AG08395 (cell line): ENCODE results near the gene NPEPPS.

Experiments
- DNase-seq: peaks from one replicate; pipeline ENCODE4 v3.0.0; 2012; ENCODE audit warnings: mixed read lengths, low spot score

The NPEPPS gene

DNA sequence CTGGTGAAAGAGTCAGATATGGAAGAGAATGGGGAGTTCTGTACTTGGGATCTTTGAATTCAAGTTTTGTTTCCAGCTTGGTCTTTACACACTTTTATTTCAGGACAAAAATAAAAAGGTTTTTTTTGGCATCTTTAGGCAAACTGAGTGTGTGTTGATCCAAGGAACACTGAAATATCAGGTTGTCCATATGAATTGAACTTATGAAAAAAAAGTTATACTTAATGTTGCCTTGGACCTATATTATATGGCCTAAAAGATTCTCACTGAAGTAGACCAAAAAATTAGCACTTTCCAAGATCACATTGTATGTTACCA lies 133.7 kb downstream of the NPEPPS start:
- DNase-seq = no peak

DNA sequence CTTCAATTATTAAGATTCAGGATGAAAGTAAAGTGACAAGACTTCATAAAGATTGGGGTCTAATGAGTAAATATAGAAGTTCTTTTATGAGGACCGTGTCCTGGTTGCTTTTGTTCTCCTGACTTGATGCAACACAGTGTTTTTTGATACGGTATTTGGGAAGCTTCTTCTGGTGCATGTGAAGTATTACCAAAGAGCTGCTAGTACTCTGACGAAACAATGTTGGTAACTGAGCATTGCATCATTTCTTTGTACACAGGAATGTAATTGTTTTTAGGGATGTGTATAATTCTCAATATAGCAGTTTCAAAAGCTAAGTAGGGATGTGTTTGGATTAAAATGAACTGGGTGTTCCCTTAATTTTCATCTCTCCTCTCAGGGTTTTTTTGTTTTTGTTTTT lies 134.7 kb downstream of the NPEPPS start:
- peak; percentile 22 for DNase-seq

DNA sequence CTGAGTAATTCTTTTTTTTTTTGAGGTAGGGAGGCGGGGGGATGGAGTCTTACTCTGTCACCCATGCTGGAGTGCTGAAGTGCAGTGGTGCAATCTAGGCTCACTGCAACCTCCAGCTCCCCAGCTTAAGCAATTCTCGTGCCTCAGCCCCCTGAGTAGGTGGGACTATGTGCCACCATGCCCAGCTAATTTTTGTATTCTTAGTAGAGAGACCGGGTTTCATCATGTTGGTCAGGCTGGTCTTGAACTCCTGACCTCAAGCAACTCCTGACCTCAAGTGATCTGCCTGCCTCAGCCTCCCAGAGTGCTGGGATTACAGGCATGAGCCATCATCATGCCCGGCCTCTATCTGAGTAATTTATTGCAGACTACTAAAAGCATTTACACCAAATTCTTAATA lies 138.2 kb downstream of the NPEPPS start:
- no peak for DNase-seq

DNA sequence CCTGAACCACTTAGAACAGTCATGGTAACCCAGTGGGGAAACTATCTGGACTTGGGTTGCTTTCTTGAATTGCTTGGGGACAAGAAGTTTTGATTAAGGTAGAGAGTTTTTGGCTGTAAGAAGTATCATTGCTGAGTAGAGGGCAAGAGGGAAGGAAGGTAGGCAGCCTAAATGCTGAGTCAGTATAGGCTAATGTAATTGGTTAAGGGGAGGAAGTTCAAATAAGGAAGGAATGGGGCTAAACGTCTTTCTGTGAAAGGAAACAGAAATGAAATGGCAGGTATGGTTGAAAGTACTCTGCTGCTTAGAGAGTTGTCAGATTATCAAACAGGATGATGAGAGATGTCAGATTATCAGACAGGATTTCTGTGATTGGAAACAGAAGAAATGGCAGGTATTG lies 139.2 kb downstream of the NPEPPS start:
- no peak for DNase-seq
